ENCODE data around the gene CEP57L1.

- TF ChIP-seq SP1 (IDR thresholded peaks at IDR 0.05) (no peak), CTCF (IDR thresholded peaks at IDR 0.05; ENCODE audit: low read depth, low read length, missing input control) (no peak), REST (IDR thresholded peaks at IDR 0.05) (no peak), JUND (IDR thresholded peaks at IDR 0.05) (no peak), TAF1 (conservative IDR thresholded peaks at IDR 0.05) (no peak), EGR1 (IDR thresholded peaks at IDR 0.05; ENCODE audit: low read depth in 2 of 2) (no peak), MAX (IDR thresholded peaks at IDR 0.05) (no peak)
Observed at GRCh38 chr6:109053336-109053735, 42.0 kb upstream of the CEP57L1 start.

All from liver (tissue), 3 donors.